ENCODE data around the gene CDK8. TPM values are rescaled to one million over a fixed set of nuclear protein-coding genes. Genes with fewer than 3 reads are reported as not detected.

The CDK8 gene
- total and polyA plus RNA-seq, 9 of the 15 experiments (the other 6 are each of a cell fraction or from before 2014, with no cell fraction given) = 11.3 to 33.7 (median 20.3) TPM

- no peak for TF ChIP-seq SAP30 (IDR thresholded peaks at IDR 0.05; ENCODE audit: borderline replicate concordance, insufficient read depth, low read depth, low read length, poor library complexity, severe bottlenecking)
- TF ChIP-seq CREB3L1 (IDR thresholded peaks at IDR 0.05; ENCODE audit: borderline replicate concordance, low read depth) = peak; percentile 34; the same call in 1 of the 2 replicates
- TF ChIP-seq ZNF165 (CRISPR knock-in tag; IDR thresholded peaks at IDR 0.05; ENCODE audit: borderline replicate concordance) = no peak
- TF ChIP-seq RBM34 (IDR thresholded peaks at IDR 0.05; ENCODE audit: borderline replicate concordance, insufficient read depth, low read length) = no peak
- no peak for TF ChIP-seq ZNF263 (CRISPR knock-in tag; IDR thresholded peaks at IDR 0.05; ENCODE audit: borderline replicate concordance)
- TF ChIP-seq NR2F6 (CRISPR knock-in tag; IDR thresholded peaks at IDR 0.05) = no peak
- peak; percentile 92 for TF ChIP-seq ARID1B (IDR thresholded peaks at IDR 0.05)
- TF ChIP-seq SMARCE1 (IDR thresholded peaks at IDR 0.05) = peak; percentile 83; the same call in 1 of the 2 replicates
- TF ChIP-seq SNIP1 (IDR thresholded peaks at IDR 0.05; ENCODE audit: low read depth) = no peak
- peak in 1 of 2 experiments; percentile 68; a peak in 1 of 4 replicates for TF ChIP-seq TEAD1 (CRISPR knock-in tag; IDR thresholded peaks at IDR 0.05)
- no peak for TF ChIP-seq RNF219 (CRISPR knock-in tag; IDR thresholded peaks at IDR 0.05)
- TF ChIP-seq GTF2F1 (IDR thresholded peaks at IDR 0.05; ENCODE audit: low read depth, low read length) = no peak
- TF ChIP-seq ZNF280A (IDR thresholded peaks at IDR 0.05; ENCODE audit: low read depth, partially characterized antibody) = no peak
- TF ChIP-seq FOXJ2 (tag; IDR thresholded peaks at IDR 0.05) = no peak
- TF ChIP-seq TBL1XR1 (IDR thresholded peaks at IDR 0.05; ENCODE audit: low read length in 2 of 2) = peak in 1 of 2 experiments; percentile 79; a peak in 2 of 4 replicates
- TF ChIP-seq NKRF (IDR thresholded peaks at IDR 0.05; ENCODE audit: borderline replicate concordance) = no peak; the same call in 1 of the 2 replicates
- TF ChIP-seq CREB1 (IDR thresholded peaks at IDR 0.05) = 0 out of 2 replicates have a peak, but pooled peaks have one; percentile 22
- no peak; the same call in 1 of the 2 replicates for TF ChIP-seq CREB1 (CRISPR knock-in tag; IDR thresholded peaks at IDR 0.05)
- no peak for TF ChIP-seq POLR2B (IDR thresholded peaks at IDR 0.05; ENCODE audit: low read depth, partially characterized antibody)
- TF ChIP-seq ATF7 (IDR thresholded peaks at IDR 0.05) = peak; percentile 97
- peak; percentile 38 for TF ChIP-seq PKNOX1 (IDR thresholded peaks at IDR 0.05)
Measured at GRCh38 chr13:26247608-26248007, 6.3 kb upstream of the CDK8 start (continued).

Data from K562 (cell line).